GM19463 (cell line): Measurements from ENCODE around the gene IGF1R.
A peak's percentile ranks its signal among the peaks of the same experiment; 100 is the strongest.

Source experiments
- ATAC-seq: cut with Tn5 transposase; IDR thresholded peaks from one replicate; pipeline ENCODE4 v1.9.1; 2021; ENCODE audit warnings: mild to moderate bottlenecking, moderate library complexity; ENCODE audit not compliant: unreplicated experiment

IGF1R gene

GRCh38 chr15:98901434-98902072 is 253.2 kb downstream of the IGF1R start:
- ATAC-seq: no peak

DNA sequence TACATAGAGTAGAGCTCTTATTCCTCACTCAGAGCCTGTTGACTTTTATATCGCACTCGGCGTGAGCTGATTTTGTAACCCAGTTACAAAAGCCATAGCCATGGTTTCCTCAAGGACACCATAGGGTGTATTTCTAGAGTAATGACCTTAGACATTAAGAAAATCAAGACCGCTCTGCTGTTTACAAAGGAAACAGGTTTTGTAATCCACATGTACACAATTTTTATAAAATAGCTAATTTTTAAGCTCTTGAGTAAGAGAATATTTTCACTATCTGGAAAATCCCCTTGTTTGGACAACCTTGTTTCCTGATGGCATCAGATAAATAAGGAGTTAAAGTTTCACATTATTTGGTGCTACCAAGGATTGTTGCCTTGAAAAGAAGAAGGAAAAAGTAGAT is 254.6 kb downstream of the IGF1R start:
- ATAC-seq: no peak

GRCh38 chr15:98903377-98904018 is 255.2 kb downstream of the IGF1R start:
- ATAC-seq: peak; percentile 64

GRCh38 chr15:98904544-98904943 is 256.2 kb downstream of the IGF1R start:
- ATAC-seq: no peak

- no peak for ATAC-seq
Measured at GRCh38 chr15:98905963-98906711, 257.8 kb downstream of the IGF1R start.

GRCh38 chr15:98906712-98907083 is 258.4 kb downstream of the IGF1R start:
- no peak for ATAC-seq

DNA sequence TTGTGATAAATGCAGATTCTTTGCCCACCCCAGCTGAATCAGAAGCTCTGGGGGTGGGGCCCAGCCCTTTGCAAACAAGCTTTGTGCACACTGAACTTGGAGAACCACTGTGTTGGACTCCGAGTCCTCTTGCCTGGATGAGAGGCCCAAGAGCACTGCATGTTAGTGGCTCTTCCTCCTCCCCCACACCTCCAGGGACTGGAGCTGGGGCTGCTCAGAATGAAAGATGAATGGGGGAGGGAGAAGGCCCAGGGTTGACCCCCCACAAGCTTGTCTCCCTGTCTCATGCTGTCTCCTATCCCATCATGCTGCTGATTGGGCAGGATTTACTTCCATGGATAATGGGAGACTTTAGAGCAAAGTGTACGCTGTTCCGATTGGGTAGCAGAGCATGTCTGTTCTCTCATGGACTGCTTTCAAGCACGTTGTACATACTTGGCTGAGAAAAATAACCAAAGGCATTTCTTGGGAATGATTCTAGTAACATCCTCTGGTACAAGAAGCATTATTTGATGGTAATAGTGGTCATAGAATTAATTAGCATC is 259.7 kb downstream of the IGF1R start:
- no peak for ATAC-seq

- no peak for ATAC-seq
Measured at GRCh38 chr15:98909968-98910885, 261.9 kb downstream of the IGF1R start.

- no peak for ATAC-seq
Measured at GRCh38 chr15:98914626-98915025, 266.3 kb downstream of the IGF1R start.

- ATAC-seq: no peak
Measured at GRCh38 chr15:98916826-98917225, 268.5 kb downstream of the IGF1R start.

DNA sequence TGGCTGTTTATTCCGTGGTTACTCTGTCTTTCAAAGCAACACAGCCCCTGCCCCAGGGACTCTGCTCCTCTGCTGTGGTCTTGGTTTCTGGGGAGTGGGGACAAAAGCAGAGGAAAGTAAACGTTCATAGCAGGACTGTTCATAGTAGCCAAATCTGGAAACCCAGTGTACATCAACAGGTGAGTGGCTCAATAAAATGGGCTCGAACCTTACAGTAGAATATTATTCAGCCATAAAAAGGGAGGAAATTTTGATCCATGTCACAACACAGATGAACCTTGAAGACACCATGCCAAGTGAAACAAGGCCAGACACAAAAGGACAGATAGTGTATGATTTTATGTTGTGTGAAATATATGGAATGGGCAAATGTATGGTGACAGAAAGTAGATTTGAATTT is 269.1 kb downstream of the IGF1R start:
- ATAC-seq: no peak

- ATAC-seq: no peak
Measured at GRCh38 chr15:98920091-98920880, 271.9 kb downstream of the IGF1R start.

DNA sequence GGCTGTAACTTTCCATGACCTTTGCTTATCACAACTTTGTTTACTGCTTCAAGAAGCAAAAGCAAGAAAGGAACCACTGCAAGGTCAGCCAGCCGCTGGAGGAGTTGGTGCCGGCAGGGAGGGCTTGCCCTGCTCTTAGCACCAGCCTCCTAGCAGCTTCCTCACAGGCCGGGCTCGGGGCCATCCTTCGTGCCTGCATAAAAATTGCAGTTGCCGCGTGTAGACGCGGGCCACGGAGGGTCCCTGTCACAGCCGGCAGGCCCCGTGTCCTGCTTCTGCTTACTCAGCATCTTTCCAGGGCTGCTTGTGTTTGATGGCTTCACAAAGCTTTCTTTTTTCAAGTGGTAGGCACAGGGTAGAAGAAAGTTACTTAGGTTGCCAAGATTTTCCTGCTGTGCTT is 274.8 kb downstream of the IGF1R start:
- ATAC-seq: no peak

GRCh38 chr15:98923579-98923978 is 275.2 kb downstream of the IGF1R start:
- no peak for ATAC-seq

GRCh38 chr15:98924401-98925049 is 276.2 kb downstream of the IGF1R start:
- no peak for ATAC-seq

- ATAC-seq: no peak
Measured at GRCh38 chr15:98926236-98926635, 277.9 kb downstream of the IGF1R start.

DNA sequence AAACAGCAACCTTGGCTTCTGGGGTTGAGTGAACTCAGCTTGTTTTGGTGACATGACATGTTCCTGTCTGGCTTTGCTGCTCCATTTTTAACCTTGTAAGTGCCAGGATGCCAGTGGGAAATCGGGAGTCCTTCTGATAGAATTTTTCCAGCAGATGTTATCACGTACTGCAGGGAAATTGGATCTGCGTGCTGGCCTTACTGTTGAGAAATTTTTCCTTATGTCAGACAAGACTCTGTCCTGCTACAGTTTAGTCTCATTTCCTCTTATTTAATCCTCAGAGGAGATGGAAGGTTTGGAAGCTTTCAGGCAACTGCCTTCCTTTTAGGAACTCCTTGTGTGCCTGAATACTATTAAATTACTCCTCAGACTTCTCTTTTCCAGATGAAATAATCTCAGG is 278.7 kb downstream of the IGF1R start:
- no peak for ATAC-seq

- no peak for ATAC-seq
Measured at GRCh38 chr15:98927996-98928395, 279.7 kb downstream of the IGF1R start.

- no peak for ATAC-seq
Measured at GRCh38 chr15:98930576-98930975, 282.2 kb downstream of the IGF1R start.

- ATAC-seq: no peak
Measured at GRCh38 chr15:98931004-98931403, 282.7 kb downstream of the IGF1R start.
